ENCODE data around the gene KLHL11. TPM values are rescaled to one million over a fixed set of nuclear protein-coding genes. Genes with fewer than 3 reads are reported as not detected.

The KLHL11 gene
- total RNA-seq, 4 donors from 2014 or later = 19.7 to 73.3 (median 38.5) TPM

- intact Hi-C loops (cut with DNase I; ENCODE audit: low total_unique reads) = no loop called here
- DNase-seq = no peak
- no peaks in the 10 kb centered on the region for H3K27me3 ChIP-seq
- peak overlapping the region; percentile 83 to 86 for H3K27ac ChIP-seq
- H3K4me3 ChIP-seq = peak overlapping the region; percentile 74 to 78
- H3K36me3 ChIP-seq = no peaks in the 10 kb centered on the region
- peaks cover 0 to 7% of the 10 kb centered on the region in 2 donors for H3K4me1 ChIP-seq
- H3K9me3 ChIP-seq = no peaks in the 10 kb centered on the region
- TF ChIP-seq POLR2A (IDR thresholded peaks at IDR 0.05) (no peak), CTCF (IDR thresholded peaks at IDR 0.05) (no peak)
Observed at GRCh38 chr17:41813152-41813680, 52.0 kb downstream of the KLHL11 start.

- no peaks in the 10 kb centered on the region for H3K36me3 ChIP-seq
- H3K27ac ChIP-seq = peak within 1 kb of the TSS; percentile 83 to 86
- no peak for TF ChIP-seq CTCF (IDR thresholded peaks at IDR 0.05)
- peak in 1 of 2 donors; percentile 13 for TF ChIP-seq POLR2A (IDR thresholded peaks at IDR 0.05)
- peak within 1 kb of the TSS; percentile 74 to 78 for H3K4me3 ChIP-seq
- H3K9me3 ChIP-seq = no peaks in the 10 kb centered on the region
- intact Hi-C loops (cut with DNase I; ENCODE audit: low total_unique reads) = no loop called here
- no peaks in the 10 kb centered on the region for H3K27me3 ChIP-seq
- peaks cover 0 to 7% of the 10 kb centered on the region in 2 donors for H3K4me1 ChIP-seq
- DNase-seq = peak; percentile 79 to 81
Observed at GRCh38 chr17:41812381-41813151, 52.7 kb downstream of the KLHL11 start, which contains the start of gene FKBP10. TSS of gene FKBP10 (plus strand) at chr17:41813004. CDS start at chr17:41813035, 31 bp downstream.

GRCh38 chr17:41811549-41812380 lies 53.5 kb downstream of the KLHL11 start, which contains the start of gene P3H4:
TSS of gene P3H4 (minus strand) at chr17:41811949. CDS start at chr17:41811915, 34 bp downstream.
- H3K9me3 ChIP-seq = no peaks in the 10 kb centered on the region
- intact Hi-C loops (cut with DNase I; ENCODE audit: low total_unique reads) = no loop called here
- H3K36me3 ChIP-seq = no peaks in the 10 kb centered on the region
- no peaks in the 10 kb centered on the region for H3K27me3 ChIP-seq
- H3K27ac ChIP-seq = peak within 1 kb of the TSS; percentile 83 to 86
- peak; percentile 68 to 87 (median 84) for TF ChIP-seq CTCF (IDR thresholded peaks at IDR 0.05)
- peak in 1 of 2 donors; percentile 46 for TF ChIP-seq POLR2A (IDR thresholded peaks at IDR 0.05)
- DNase-seq = peak; percentile 73 to 82
- H3K4me3 ChIP-seq = peak within 1 kb of the TSS; percentile 74 to 78
- peaks cover 0 to 7% of the 10 kb centered on the region in 2 donors for H3K4me1 ChIP-seq

- TF ChIP-seq CTCF (IDR thresholded peaks at IDR 0.05) (no peak), POLR2A (IDR thresholded peaks at IDR 0.05) (no peak)
- intact Hi-C loops (cut with DNase I; ENCODE audit: low total_unique reads) = no loop called here
- Histone ChIP-seq H3K36me3 (no peaks in the 10 kb centered on the region), H3K27ac (peak overlapping the region; percentile 83 to 86), H3K27me3 (no peaks in the 10 kb centered on the region), H3K9me3 (no peaks in the 10 kb centered on the region), H3K4me1 (peaks cover 0 to 7% of the 10 kb centered on the region in 2 donors), H3K4me3 (peak overlapping the region; percentile 74 to 78)
- peak in 1 of 2 donors; percentile 42 for DNase-seq
Observed at GRCh38 chr17:41810659-41811548, 54.3 kb downstream of the KLHL11 start.
